GM12873 (cell line): Measurements from ENCODE around the gene EMP1.

Experiments used
- CTCF ChIP-seq: IDR thresholded peaks from 2 replicates; pipeline ENCODE4 v1.5.1; 2012; ENCODE audit warnings: low read depth, mild to moderate bottlenecking, moderate library complexity, low read length, control low read depth; ENCODE audit not compliant: insufficient read depth; ENCODE audit errors: missing control alignments

Gene EMP1

GRCh38 chr12:13241833-13242488 is 45.4 kb downstream of the EMP1 start:
- TF ChIP-seq CTCF: no peak

- no peak for TF ChIP-seq CTCF
Observed at GRCh38 chr12:13242936-13243335, 46.4 kb downstream of the EMP1 start.

- no peak for TF ChIP-seq CTCF
Observed at GRCh38 chr12:13243516-13244070, 47.1 kb downstream of the EMP1 start.

GRCh38 chr12:13247596-13247995 is 51.1 kb downstream of the EMP1 start:
- TF ChIP-seq CTCF: no peak

- no peak for TF ChIP-seq CTCF
Observed at GRCh38 chr12:13248964-13249363, 52.4 kb downstream of the EMP1 start.

- no peak for TF ChIP-seq CTCF
Observed at GRCh38 chr12:13250416-13250815, 53.9 kb downstream of the EMP1 start.

- TF ChIP-seq CTCF: no peak
Observed at GRCh38 chr12:13251521-13251920, 55.0 kb downstream of the EMP1 start.
